ENCODE data around the gene AAK1.
A peak's percentile ranks its signal among the peaks of the same experiment; 100 is the strongest.

Gene AAK1

GRCh38 chr2:69685321-69686048 is 41.9 kb upstream of the AAK1 start:
- Histone ChIP-seq H3K36me3 (ENCODE audit: insufficient read depth, low read length) (no peaks in the 10 kb centered on the region), H3K27ac (ENCODE audit: low read length) (no peak overlapping the region), H3K27me3 (ENCODE audit: insufficient read depth, low read length, poor library complexity) (no peaks in the 10 kb centered on the region), H3K4me1 (ENCODE audit: insufficient read depth, low read length) (peaks cover 43% of the 10 kb centered on the region), H3K9me3 (ENCODE audit: insufficient read depth, low read length, severe bottlenecking) (no peaks in the 10 kb centered on the region), H3K4me3 (ENCODE audit: low read depth in 1 of 2, low read length in 2 of 2) (no peak overlapping the region), H4K20me1 (ENCODE audit: insufficient read depth, low read length) (no peaks in the 10 kb centered on the region), H2AFZ (ENCODE audit: low read depth, low read length) (no peak overlapping the region), H3K4me2 (ENCODE audit: insufficient read depth, low read length) (no peak overlapping the region), H3K9ac (ENCODE audit: low read depth, low read length) (no peak overlapping the region), H3K79me2 (ENCODE audit: insufficient read depth, low read length) (no peaks in the 10 kb centered on the region)
- ATAC-seq (ENCODE audit: insufficient read depth, low read depth): 0 out of 3 replicates have a peak, but pooled peaks have one; percentile 30
- TF ChIP-seq EZH2 (IDR thresholded peaks at IDR 0.05; ENCODE audit: borderline replicate concordance, low read depth, low read length, severe bottlenecking): no peak
- TF ChIP-seq, protein P1, sequence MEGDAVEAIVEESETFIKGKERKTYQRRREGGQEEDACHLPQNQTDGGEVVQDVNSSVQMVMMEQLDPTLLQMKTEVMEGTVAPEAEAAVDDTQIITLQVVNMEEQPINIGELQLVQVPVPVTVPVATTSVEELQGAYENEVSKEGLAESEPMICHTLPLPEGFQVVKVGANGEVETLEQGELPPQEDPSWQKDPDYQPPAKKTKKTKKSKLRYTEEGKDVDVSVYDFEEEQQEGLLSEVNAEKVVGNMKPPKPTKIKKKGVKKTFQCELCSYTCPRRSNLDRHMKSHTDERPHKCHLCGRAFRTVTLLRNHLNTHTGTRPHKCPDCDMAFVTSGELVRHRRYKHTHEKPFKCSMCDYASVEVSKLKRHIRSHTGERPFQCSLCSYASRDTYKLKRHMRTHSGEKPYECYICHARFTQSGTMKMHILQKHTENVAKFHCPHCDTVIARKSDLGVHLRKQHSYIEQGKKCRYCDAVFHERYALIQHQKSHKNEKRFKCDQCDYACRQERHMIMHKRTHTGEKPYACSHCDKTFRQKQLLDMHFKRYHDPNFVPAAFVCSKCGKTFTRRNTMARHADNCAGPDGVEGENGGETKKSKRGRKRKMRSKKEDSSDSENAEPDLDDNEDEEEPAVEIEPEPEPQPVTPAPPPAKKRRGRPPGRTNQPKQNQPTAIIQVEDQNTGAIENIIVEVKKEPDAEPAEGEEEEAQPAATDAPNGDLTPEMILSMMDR (IDR thresholded peaks at IDR 0.05; ENCODE audit: borderline replicate concordance, extremely low read depth, low read length, poor library complexity, severe bottlenecking): no peak
- DNase-seq: no peak

GRCh38 chr2:69683170-69683971 is 39.8 kb upstream of the AAK1 start:
- H3K36me3 ChIP-seq (ENCODE audit: insufficient read depth, low read length): no peaks in the 10 kb centered on the region
- H3K27me3 ChIP-seq (ENCODE audit: insufficient read depth, low read length, poor library complexity): no peaks in the 10 kb centered on the region
- ATAC-seq (ENCODE audit: insufficient read depth, low read depth): peak; percentile 73
- H3K4me3 ChIP-seq (ENCODE audit: low read depth in 1 of 2, low read length in 2 of 2): no peak overlapping the region
- DNase-seq: no peak
- H2AFZ ChIP-seq (ENCODE audit: low read depth, low read length): peak overlapping the region; percentile 57
- no peak for TF ChIP-seq EZH2 (IDR thresholded peaks at IDR 0.05; ENCODE audit: borderline replicate concordance, low read depth, low read length, severe bottlenecking)
- TF ChIP-seq, protein P1 (IDR thresholded peaks at IDR 0.05; ENCODE audit: borderline replicate concordance, extremely low read depth, low read length, poor library complexity, severe bottlenecking): no peak
- no peaks in the 10 kb centered on the region for H3K9me3 ChIP-seq (ENCODE audit: insufficient read depth, low read length, severe bottlenecking)
- no peaks in the 10 kb centered on the region for H3K79me2 ChIP-seq (ENCODE audit: insufficient read depth, low read length)
- H3K4me2 ChIP-seq (ENCODE audit: insufficient read depth, low read length): peak overlapping the region; percentile 34
- peaks cover 29% of the 10 kb centered on the region for H3K4me1 ChIP-seq (ENCODE audit: insufficient read depth, low read length)
- no peaks in the 10 kb centered on the region for H4K20me1 ChIP-seq (ENCODE audit: insufficient read depth, low read length)
- peak overlapping the region; percentile 11; the same call in 1 of the 2 replicates for H3K9ac ChIP-seq (ENCODE audit: low read depth, low read length)
- peak overlapping the region; percentile 64 for H3K27ac ChIP-seq (ENCODE audit: low read length)

DNA sequence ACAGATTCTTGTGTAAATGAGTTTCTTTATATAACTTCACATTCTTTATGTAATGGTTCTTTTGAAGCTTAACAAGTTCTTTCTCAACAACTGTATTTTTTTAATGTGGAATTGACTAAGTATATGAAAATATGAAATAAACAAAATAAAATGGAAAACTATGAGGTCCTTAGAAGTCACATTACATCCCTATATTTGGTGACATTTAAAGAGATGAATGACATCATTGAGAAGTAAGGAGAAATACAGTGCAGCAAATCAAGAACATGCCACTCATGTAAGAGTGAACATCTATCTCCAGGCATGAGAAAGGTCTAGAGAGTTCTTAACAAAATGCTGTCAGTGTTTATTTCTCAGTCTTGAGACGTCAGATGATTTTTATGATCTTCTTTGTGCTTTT is 39.0 kb upstream of the AAK1 start:
- H3K4me2 ChIP-seq (ENCODE audit: insufficient read depth, low read length): peak overlapping the region; percentile 34; the same call in 1 of the 2 replicates
- ATAC-seq (ENCODE audit: insufficient read depth, low read depth) (no peak), DNase-seq (no peak)
- H3K4me3 ChIP-seq (ENCODE audit: low read depth in 1 of 2, low read length in 2 of 2): no peak overlapping the region
- H2AFZ ChIP-seq (ENCODE audit: low read depth, low read length): no peak overlapping the region
- H3K79me2 ChIP-seq (ENCODE audit: insufficient read depth, low read length): no peaks in the 10 kb centered on the region
- H4K20me1 ChIP-seq (ENCODE audit: insufficient read depth, low read length): no peaks in the 10 kb centered on the region
- peaks cover 29% of the 10 kb centered on the region for H3K4me1 ChIP-seq (ENCODE audit: insufficient read depth, low read length)
- no peak for TF ChIP-seq EZH2 (IDR thresholded peaks at IDR 0.05; ENCODE audit: borderline replicate concordance, low read depth, low read length, severe bottlenecking)
- TF ChIP-seq, protein P1 (IDR thresholded peaks at IDR 0.05; ENCODE audit: borderline replicate concordance, extremely low read depth, low read length, poor library complexity, severe bottlenecking): no peak
- H3K27ac ChIP-seq (ENCODE audit: low read length): no peak overlapping the region; the same call in 1 of the 2 replicates
- H3K27me3 ChIP-seq (ENCODE audit: insufficient read depth, low read length, poor library complexity): no peaks in the 10 kb centered on the region
- no peaks in the 10 kb centered on the region for H3K36me3 ChIP-seq (ENCODE audit: insufficient read depth, low read length)
- no peaks in the 10 kb centered on the region for H3K9me3 ChIP-seq (ENCODE audit: insufficient read depth, low read length, severe bottlenecking)
- no peak overlapping the region for H3K9ac ChIP-seq (ENCODE audit: low read depth, low read length)
